K562 (cell line): ENCODE measurements around the gene CD274. TPM values are rescaled to one million over a fixed set of nuclear protein-coding genes. Genes with fewer than 3 reads are reported as not detected.
A peak's percentile ranks its signal among the peaks of the same experiment; 100 is the strongest.

Source experiments
- CBFA2T3 ChIP-seq: fragments of 450-650 bp; IDR thresholded peaks from 2 replicates; pipeline ENCODE4 v1.6.1; 2017
- FUS ChIP-seq: fragments of 200-400 bp; formaldehyde crosslinking; optimal IDR thresholded peaks from 2 replicates; pipeline ENCODE3; 2017; ENCODE audit warnings: low read depth, low read length
- GABPB2 ChIP-seq: fragments of 250-450 bp; sonication (Bioruptor Pico); conservative IDR thresholded peaks from 2 replicates; pipeline ENCODE4 v1.5.1; 2021; ENCODE audit warnings: mild to moderate bottlenecking
- GTF2F1 ChIP-seq: IDR thresholded peaks from 2 replicates; pipeline ENCODE4 v1.6.1; 2011; ENCODE audit warnings: low read depth, low read length, improper control_type of control experiment
- KDM4B ChIP-seq, 2 experiments: fragments of 450-650 bp in 1 of 2; sonication (generic) in 1 of 2; IDR thresholded peaks; 2 replicates each; pipeline ENCODE4 v1.6.1; 2016 to 2017; ENCODE audit warnings: borderline replicate concordance in 2 of 2, antibody characterized with exemption in 1 of 2, low read depth in 1 of 2, mild to moderate bottlenecking in 1 of 2
- MAFF ChIP-seq: IDR thresholded peaks from 2 replicates; pipeline ENCODE4 v1.6.1; 2012; ENCODE audit warnings: low read length, improper control_type of control experiment
- MCM5 ChIP-seq: fragments of 450-650 bp; IDR thresholded peaks from 2 replicates; pipeline ENCODE4 v1.6.1; 2016; ENCODE audit warnings: low read depth
- PHF20 ChIP-seq: fragments of 450-650 bp; IDR thresholded peaks from 2 replicates; pipeline ENCODE4 v1.6.1; 2018; ENCODE audit not compliant: partially characterized antibody
- PHF21A ChIP-seq: fragments of 450-650 bp; IDR thresholded peaks from 2 replicates; pipeline ENCODE4 v1.6.1; 2017; ENCODE audit warnings: low read depth, borderline replicate concordance
- POLR2G ChIP-seq: fragments of 200-400 bp; formaldehyde crosslinking; IDR thresholded peaks from 2 replicates; pipeline ENCODE4 v1.6.1; 2017; ENCODE audit warnings: low read depth, mild to moderate bottlenecking, antibody characterized with exemption, low read length, moderate library complexity
- TCF7L2 ChIP-seq: fragments of 150-350 bp; IDR thresholded peaks from 2 replicates; pipeline ENCODE4 v1.6.1; 2016; ENCODE audit warnings: low read depth, mild to moderate bottlenecking, low read length, moderate library complexity
- ZNF316 ChIP-seq: fragments of 450-650 bp; IDR thresholded peaks from 2 replicates; pipeline ENCODE4 v1.6.1; 2016
- ZNF444 ChIP-seq: fragments of 250-450 bp; sonication (Bioruptor Pico); IDR thresholded peaks from 2 replicates; pipeline ENCODE4 v1.4.0; 2020; ENCODE audit warnings: mild to moderate bottlenecking, moderate library complexity
- polyA plus RNA-seq, 8 experiments: library from polyadenylated mRNA; depleted of rRNA in 4 of 8; stranded (reverse) in 5 of 8; unstranded in 3 of 8; fragments of >200 nt; fragmentation: Nextera tagmentation in 2 of 8; fragmentation: Illumina TruSeq in 1 of 8; extraction: Ambion mirVana in 2 of 8; extraction: Trizol in 1 of 8; gene quantifications; 2 replicates each; pipeline versions ENCODE4 v1.2.1 to v1.2.3, GENCODE V29; 2011 to 2014; ENCODE audit warnings: inconsistent platforms in 1 of 8, missing spikeins in 1 of 8
- total RNA-seq, 7 experiments: library from RNA; depleted of rRNA in 6 of 7; stranded (reverse); fragments of >200 nt in 6 of 7; fragmentation: Illumina TruSeq in 2 of 7; extraction: Trizol in 2 of 7; gene quantifications; 2 replicates each; pipeline versions ENCODE4 v1.2.1 to v1.2.3, GENCODE V29; 2011 to 2021; ENCODE audit warnings: low replicate concordance in 1 of 7
- TF ChIP-seq, protein P1 (sequence below): fragments of 450-650 bp; IDR thresholded peaks from 2 replicates; pipeline ENCODE4 v1.6.1; 2016; ENCODE audit warnings: mild to moderate bottlenecking
- TF ChIP-seq, protein P2 (sequence below), 2 experiments: fragments of 450-650 bp; IDR thresholded peaks; 2 replicates each; pipeline ENCODE4 v1.6.1; 2016
- TF ChIP-seq, protein P3 (sequence below): IDR thresholded peaks from 2 replicates; pipeline ENCODE4 v1.6.1; 2012; ENCODE audit warnings: low read depth, low read length, improper control_type of control experiment, borderline replicate concordance
- TF ChIP-seq, protein P4 (sequence below): fragments of 250-450 bp; sonication (Bioruptor Pico); IDR thresholded peaks from 2 replicates; pipeline ENCODE4 v1.5.0; 2022; ENCODE audit warnings: mild to moderate bottlenecking

Gene CD274
- total and polyA plus RNA-seq, 9 of the 15 experiments (the other 6 are each of a cell fraction or from before 2014, with no cell fraction given): 0.07 to 0.51 (median 0.30) TPM; not detected in 1

DNA sequence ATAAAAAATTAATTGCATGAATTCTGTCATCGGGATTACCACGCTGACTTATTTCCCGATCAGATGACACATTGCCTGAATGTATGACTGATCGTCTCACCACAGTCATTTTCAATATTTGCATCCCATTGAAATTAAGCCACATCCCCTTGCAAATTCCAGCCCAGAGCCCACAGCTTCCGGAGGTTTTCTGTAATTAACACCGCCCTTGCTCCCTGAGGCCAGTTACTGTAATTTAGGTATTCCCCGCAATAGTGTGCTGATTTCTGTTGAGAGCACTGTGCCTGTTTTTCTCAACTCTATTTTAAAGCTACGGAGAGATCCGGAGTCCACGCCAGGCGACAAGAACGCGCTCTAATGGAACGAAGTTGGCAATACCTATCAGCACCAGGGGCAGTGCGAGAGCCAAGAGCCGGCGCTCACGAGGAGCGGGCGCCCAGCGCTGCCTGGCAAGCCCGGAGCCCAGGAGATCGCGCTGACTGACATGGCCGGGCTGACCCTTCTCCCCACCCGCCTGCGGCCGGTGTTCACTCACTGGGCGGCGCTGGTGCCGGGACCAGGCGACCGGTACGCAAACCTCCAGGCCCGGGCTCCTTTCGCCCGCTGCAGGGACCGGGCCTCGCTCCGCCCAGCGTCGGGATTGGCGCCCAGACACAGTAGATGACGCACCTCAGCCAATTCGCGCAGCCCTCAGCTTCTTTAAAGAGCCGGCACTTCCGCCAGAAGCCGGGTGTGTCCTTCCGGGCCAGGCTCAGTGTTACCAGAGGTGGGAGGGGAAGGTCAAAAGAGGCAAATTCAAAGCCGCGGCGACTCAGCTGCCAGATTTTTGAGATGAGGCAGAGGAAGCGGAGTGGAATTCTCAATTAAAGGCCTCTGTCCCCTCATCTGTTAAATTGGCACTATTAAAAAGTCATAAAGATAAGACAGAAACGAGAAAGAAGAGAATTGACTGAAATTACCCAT is 12.8 kb upstream of the CD274 start, which contains the start of gene PLGRKT (continued):
- TF ChIP-seq, protein P1, sequence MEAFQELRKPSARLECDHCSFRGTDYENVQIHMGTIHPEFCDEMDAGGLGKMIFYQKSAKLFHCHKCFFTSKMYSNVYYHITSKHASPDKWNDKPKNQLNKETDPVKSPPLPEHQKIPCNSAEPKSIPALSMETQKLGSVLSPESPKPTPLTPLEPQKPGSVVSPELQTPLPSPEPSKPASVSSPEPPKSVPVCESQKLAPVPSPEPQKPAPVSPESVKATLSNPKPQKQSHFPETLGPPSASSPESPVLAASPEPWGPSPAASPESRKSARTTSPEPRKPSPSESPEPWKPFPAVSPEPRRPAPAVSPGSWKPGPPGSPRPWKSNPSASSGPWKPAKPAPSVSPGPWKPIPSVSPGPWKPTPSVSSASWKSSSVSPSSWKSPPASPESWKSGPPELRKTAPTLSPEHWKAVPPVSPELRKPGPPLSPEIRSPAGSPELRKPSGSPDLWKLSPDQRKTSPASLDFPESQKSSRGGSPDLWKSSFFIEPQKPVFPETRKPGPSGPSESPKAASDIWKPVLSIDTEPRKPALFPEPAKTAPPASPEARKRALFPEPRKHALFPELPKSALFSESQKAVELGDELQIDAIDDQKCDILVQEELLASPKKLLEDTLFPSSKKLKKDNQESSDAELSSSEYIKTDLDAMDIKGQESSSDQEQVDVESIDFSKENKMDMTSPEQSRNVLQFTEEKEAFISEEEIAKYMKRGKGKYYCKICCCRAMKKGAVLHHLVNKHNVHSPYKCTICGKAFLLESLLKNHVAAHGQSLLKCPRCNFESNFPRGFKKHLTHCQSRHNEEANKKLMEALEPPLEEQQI: 0 out of 2 replicates have a peak, but pooled peaks have one; percentile 32
- TF ChIP-seq POLR2G (peak; percentile 85), GTF2F1 (no peak), ZNF316 (no peak), FUS (no peak), KDM4B (IDR thresholded peaks at IDR 0.05; ENCODE audit: borderline replicate concordance in 2 of 2, low read depth in 1 of 2) (no peak), MAFF (no peak), TCF7L2 (0 out of 2 replicates have a peak, but pooled peaks have one; percentile 35), PHF20 (peak; percentile 30), PHF21A (no peak), GABPB2 (CRISPR knock-in tag) (no peak), MCM5 (no peak), ZNF444 (no peak), CBFA2T3 (no peak)
- TF ChIP-seq, protein P2, sequence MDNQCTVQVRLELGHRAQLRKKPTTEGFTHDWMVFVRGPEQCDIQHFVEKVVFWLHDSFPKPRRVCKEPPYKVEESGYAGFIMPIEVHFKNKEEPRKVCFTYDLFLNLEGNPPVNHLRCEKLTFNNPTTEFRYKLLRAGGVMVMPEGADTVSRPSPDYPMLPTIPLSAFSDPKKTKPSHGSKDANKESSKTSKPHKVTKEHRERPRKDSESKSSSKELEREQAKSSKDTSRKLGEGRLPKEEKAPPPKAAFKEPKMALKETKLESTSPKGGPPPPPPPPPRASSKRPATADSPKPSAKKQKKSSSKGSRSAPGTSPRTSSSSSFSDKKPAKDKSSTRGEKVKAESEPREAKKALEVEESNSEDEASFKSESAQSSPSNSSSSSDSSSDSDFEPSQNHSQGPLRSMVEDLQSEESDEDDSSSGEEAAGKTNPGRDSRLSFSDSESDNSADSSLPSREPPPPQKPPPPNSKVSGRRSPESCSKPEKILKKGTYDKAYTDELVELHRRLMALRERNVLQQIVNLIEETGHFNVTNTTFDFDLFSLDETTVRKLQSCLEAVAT (IDR thresholded peaks at IDR 0.05): no peak
- TF ChIP-seq, protein P3, sequence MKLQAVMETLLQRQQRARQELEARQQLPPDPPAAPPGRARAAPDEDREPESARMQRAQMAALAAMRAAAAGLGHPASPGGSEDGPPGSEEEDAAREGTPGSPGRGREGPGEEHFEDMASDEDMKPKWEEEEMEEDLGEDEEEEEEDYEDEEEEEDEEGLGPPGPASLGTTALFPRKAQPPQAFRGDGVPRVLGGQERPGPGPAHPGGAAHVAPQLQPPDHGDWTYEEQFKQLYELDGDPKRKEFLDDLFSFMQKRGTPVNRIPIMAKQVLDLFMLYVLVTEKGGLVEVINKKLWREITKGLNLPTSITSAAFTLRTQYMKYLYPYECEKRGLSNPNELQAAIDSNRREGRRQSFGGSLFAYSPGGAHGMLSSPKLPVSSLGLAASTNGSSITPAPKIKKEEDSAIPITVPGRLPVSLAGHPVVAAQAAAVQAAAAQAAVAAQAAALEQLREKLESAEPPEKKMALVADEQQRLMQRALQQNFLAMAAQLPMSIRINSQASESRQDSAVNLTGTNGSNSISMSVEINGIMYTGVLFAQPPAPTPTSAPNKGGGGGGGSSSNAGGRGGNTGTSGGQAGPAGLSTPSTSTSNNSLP: no peak
- TF ChIP-seq, protein P4, sequence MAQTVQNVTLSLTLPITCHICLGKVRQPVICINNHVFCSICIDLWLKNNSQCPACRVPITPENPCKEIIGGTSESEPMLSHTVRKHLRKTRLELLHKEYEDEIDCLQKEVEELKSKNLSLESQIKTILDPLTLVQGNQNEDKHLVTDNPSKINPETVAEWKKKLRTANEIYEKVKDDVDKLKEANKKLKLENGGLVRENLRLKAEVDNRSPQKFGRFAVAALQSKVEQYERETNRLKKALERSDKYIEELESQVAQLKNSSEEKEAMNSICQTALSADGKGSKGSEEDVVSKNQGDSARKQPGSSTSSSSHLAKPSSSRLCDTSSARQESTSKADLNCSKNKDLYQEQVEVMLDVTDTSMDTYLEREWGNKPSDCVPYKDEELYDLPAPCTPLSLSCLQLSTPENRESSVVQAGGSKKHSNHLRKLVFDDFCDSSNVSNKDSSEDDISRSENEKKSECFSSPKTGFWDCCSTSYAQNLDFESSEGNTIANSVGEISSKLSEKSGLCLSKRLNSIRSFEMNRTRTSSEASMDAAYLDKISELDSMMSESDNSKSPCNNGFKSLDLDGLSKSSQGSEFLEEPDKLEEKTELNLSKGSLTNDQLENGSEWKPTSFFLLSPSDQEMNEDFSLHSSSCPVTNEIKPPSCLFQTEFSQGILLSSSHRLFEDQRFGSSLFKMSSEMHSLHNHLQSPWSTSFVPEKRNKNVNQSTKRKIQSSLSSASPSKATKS (CRISPR knock-in tag): no peak
